WTC11 (cell line): Measurements from ENCODE around the gene C11orf21.

Experiments
- ATF1 ChIP-seq: sonication (generic); formaldehyde crosslinking; IDR thresholded peaks from 2 replicates; pipeline ENCODE4 v1.8.1; 2023; ENCODE audit warnings: mild to moderate bottlenecking, moderate library complexity, missing genetic modification reagents
- ELF4 ChIP-seq: sonication (generic); formaldehyde crosslinking; IDR thresholded peaks from 2 replicates; pipeline ENCODE4 v1.8.1; 2022; ENCODE audit warnings: low read depth, mild to moderate bottlenecking, moderate library complexity, missing genetic modification reagents
- ESRRA ChIP-seq: sonication (generic); formaldehyde crosslinking; IDR thresholded peaks from 2 replicates; pipeline ENCODE4 v1.8.1; 2022; ENCODE audit warnings: mild to moderate bottlenecking, missing genetic modification reagents, borderline replicate concordance
- NR1H2 ChIP-seq: sonication (generic); formaldehyde crosslinking; IDR thresholded peaks from 2 replicates; pipeline ENCODE4 v1.9.0; 2021; ENCODE audit warnings: mild to moderate bottlenecking, moderate library complexity, missing genetic modification reagents
- NR2C2 ChIP-seq: sonication (generic); formaldehyde crosslinking; IDR thresholded peaks from 2 replicates; pipeline ENCODE4 v1.8.0; 2022; ENCODE audit warnings: mild to moderate bottlenecking, missing genetic modification reagents
- TF ChIP-seq, protein P1 (sequence below): sonication (generic); formaldehyde crosslinking; IDR thresholded peaks from 2 replicates; pipeline ENCODE4 v1.8.0; 2022; ENCODE audit warnings: missing genetic modification reagents
- TF ChIP-seq, protein P2 (sequence below): fragments of 200-600 bp; IDR thresholded peaks from 2 replicates; pipeline ENCODE4 v1.8.0; 2022; ENCODE audit warnings: antibody characterized with exemption
- TF ChIP-seq, protein P3 (sequence below): sonication (generic); formaldehyde crosslinking; conservative IDR thresholded peaks from 2 replicates; pipeline ENCODE4 v1.8.1; 2022; ENCODE audit warnings: mild to moderate bottlenecking, missing genetic modification reagents
- TF ChIP-seq, protein P4 (sequence below): sonication (generic); formaldehyde crosslinking; IDR thresholded peaks from 2 replicates; pipeline ENCODE4 v1.8.0; 2022; ENCODE audit warnings: mild to moderate bottlenecking, missing genetic modification reagents
- TF ChIP-seq, protein P5 (sequence below): sonication (generic); formaldehyde crosslinking; IDR thresholded peaks from 2 replicates; pipeline ENCODE4 v1.8.1; 2023; ENCODE audit warnings: mild to moderate bottlenecking, missing genetic modification reagents

DNA sequence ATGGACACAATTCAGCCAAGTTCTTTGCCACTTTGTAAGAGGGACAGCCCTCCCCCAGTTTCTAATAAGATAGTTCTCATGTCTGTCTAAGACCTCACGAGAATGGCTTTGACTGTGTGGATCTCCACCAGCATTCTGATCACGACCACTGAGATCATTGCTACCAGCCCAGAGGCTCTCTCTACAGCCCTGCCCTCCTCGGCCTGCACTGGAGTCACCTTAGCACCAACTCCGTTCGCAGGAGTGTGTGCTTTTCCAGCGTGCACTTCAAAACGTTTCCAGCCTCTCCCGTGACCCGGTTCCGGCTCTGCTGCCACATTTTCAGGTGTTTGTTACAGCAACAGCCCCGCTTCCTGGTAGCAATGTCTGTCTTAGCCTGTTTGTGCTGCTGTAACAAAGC is 26.3 kb upstream of the C11orf21 start:
- TF ChIP-seq, protein P1, sequence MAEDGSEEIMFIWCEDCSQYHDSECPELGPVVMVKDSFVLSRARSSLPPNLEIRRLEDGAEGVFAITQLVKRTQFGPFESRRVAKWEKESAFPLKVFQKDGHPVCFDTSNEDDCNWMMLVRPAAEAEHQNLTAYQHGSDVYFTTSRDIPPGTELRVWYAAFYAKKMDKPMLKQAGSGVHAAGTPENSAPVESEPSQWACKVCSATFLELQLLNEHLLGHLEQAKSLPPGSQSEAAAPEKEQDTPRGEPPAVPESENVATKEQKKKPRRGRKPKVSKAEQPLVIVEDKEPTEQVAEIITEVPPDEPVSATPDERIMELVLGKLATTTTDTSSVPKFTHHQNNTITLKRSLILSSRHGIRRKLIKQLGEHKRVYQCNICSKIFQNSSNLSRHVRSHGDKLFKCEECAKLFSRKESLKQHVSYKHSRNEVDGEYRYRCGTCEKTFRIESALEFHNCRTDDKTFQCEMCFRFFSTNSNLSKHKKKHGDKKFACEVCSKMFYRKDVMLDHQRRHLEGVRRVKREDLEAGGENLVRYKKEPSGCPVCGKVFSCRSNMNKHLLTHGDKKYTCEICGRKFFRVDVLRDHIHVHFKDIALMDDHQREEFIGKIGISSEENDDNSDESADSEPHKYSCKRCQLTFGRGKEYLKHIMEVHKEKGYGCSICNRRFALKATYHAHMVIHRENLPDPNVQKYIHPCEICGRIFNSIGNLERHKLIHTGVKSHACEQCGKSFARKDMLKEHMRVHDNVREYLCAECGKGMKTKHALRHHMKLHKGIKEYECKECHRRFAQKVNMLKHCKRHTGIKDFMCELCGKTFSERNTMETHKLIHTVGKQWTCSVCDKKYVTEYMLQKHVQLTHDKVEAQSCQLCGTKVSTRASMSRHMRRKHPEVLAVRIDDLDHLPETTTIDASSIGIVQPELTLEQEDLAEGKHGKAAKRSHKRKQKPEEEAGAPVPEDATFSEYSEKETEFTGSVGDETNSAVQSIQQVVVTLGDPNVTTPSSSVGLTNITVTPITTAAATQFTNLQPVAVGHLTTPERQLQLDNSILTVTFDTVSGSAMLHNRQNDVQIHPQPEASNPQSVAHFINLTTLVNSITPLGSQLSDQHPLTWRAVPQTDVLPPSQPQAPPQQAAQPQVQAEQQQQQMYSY, result peak; percentile 50; the same call in 1 of the 2 replicates
- TF ChIP-seq, protein P2, sequence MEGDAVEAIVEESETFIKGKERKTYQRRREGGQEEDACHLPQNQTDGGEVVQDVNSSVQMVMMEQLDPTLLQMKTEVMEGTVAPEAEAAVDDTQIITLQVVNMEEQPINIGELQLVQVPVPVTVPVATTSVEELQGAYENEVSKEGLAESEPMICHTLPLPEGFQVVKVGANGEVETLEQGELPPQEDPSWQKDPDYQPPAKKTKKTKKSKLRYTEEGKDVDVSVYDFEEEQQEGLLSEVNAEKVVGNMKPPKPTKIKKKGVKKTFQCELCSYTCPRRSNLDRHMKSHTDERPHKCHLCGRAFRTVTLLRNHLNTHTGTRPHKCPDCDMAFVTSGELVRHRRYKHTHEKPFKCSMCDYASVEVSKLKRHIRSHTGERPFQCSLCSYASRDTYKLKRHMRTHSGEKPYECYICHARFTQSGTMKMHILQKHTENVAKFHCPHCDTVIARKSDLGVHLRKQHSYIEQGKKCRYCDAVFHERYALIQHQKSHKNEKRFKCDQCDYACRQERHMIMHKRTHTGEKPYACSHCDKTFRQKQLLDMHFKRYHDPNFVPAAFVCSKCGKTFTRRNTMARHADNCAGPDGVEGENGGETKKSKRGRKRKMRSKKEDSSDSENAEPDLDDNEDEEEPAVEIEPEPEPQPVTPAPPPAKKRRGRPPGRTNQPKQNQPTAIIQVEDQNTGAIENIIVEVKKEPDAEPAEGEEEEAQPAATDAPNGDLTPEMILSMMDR, result no peak
- TF ChIP-seq ATF1 (no peak), NR1H2 (CRISPR knock-in tag) (no peak), ELF4 (CRISPR knock-in tag) (no peak), NR2C2 (no peak), ESRRA (CRISPR knock-in tag) (no peak)
- TF ChIP-seq, protein P3, sequence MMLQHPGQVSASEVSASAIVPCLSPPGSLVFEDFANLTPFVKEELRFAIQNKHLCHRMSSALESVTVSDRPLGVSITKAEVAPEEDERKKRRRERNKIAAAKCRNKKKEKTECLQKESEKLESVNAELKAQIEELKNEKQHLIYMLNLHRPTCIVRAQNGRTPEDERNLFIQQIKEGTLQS (CRISPR knock-in tag), result no peak
- TF ChIP-seq, protein P4, sequence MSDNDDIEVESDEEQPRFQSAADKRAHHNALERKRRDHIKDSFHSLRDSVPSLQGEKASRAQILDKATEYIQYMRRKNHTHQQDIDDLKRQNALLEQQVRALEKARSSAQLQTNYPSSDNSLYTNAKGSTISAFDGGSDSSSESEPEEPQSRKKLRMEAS (CRISPR knock-in tag), result no peak
- TF ChIP-seq, protein P5, sequence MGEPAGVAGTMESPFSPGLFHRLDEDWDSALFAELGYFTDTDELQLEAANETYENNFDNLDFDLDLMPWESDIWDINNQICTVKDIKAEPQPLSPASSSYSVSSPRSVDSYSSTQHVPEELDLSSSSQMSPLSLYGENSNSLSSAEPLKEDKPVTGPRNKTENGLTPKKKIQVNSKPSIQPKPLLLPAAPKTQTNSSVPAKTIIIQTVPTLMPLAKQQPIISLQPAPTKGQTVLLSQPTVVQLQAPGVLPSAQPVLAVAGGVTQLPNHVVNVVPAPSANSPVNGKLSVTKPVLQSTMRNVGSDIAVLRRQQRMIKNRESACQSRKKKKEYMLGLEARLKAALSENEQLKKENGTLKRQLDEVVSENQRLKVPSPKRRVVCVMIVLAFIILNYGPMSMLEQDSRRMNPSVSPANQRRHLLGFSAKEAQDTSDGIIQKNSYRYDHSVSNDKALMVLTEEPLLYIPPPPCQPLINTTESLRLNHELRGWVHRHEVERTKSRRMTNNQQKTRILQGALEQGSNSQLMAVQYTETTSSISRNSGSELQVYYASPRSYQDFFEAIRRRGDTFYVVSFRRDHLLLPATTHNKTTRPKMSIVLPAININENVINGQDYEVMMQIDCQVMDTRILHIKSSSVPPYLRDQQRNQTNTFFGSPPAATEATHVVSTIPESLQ (CRISPR knock-in tag), result no peak
